Brain pericyte (primary cell): ENCODE results near the gene SLC39A9.
"Not testable (repeated sequence)": the region's sequence is repeated elsewhere in the genome, so short reads cannot be mapped to it uniquely, and the experiment has no call there.

Experiments
- DNase-seq: peaks from one replicate; pipeline ENCODE4 v3.0.0-alpha.2; 2012; ENCODE audit warnings: low read depth, low spot score

The SLC39A9 gene

GRCh38 chr14:69368381-69368780, 30.1 kb upstream of the SLC39A9 start:
- DNase-seq = no peak

GRCh38 chr14:69370061-69370460, 28.4 kb upstream of the SLC39A9 start:
- DNase-seq = no peak

DNA sequence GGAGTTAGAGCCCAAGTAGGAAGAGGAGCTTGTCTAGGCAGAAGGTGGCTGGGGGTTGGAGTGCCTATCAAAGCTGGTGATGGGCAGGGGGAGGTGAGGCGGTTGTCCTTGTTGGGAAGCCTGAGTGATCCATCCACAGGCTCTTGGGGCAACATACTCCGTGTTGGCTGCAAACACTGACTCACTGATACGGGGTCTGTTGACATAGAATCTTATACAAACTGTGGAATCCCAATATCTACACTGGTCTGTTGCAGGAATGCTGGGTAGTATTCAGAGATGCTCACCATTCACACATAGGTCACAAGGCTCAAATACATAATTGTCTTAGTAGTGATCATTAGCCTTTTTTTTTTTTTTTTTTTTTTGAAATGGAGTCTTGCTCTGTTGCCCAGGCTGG, 26.3 kb upstream of the SLC39A9 start:
- no peak for DNase-seq

DNA sequence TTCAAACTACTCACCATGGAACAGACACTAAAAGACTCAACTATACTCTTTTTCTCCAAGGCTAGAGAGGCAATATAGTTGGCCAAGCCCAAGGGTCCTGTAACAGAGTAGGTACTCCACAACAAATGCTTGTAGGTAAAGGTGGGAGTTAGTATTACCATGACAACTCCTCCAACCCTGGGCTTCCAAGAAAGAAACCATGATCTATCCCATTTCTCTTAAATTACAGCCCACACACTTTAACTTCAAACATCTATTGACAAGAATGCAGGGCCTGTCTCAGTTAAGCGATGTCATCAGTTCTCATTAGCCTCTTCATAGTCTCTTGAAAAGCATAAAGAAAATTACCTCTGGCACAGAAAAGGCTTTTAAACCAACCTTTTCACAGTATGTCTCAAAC, 25.4 kb upstream of the SLC39A9 start:
- DNase-seq = no peak

DNA sequence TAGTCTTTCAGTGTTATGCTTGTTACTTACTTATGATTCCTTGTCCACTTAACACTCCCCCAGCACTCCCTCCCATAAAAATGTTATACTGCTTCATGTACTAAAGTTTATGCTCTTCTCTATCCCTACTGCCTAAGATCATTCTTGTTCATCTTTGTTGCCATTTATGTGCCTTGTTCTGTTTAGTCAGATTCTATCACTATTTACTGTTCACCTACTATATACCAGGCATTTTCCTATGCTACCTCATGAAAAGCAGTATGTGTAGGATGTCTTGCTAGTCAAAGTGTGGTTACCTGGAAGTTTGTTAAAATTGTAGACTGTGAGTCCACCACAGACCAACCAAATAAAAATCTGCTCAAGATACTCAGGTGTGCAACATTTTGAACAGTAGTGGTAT, 24.3 kb upstream of the SLC39A9 start:
- DNase-seq = no peak

GRCh38 chr14:69375182-69375581, 23.3 kb upstream of the SLC39A9 start:
- no peak for DNase-seq

- no peak for DNase-seq
These were observed 22.8 kb upstream of the SLC39A9 start for GRCh38 chr14:69375722-69376121.

- DNase-seq = no peak
These were observed 22.1 kb upstream of the SLC39A9 start for GRCh38 chr14:69376439-69376838.

DNA sequence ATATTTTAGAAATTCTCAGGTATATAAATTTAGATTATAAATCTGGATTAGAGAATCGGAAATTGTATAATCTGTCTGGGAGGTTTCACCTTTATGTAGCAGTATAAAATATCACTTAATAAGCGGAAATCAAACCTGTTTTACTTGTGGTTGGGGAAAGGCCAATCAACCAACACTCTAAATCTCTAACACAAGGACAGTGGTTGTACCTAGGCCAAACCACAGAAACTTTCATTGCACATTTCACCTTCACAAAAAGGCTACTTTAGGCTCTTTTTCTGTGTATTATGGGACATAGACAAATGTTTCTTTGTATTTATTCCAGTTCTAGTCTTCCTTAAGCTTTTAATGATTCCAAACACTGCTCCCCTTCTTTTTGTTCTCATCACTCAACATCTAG, 20.2 kb upstream of the SLC39A9 start:
- DNase-seq = no peak

GRCh38 chr14:69387311-69387710, 11.2 kb upstream of the SLC39A9 start:
- DNase-seq = no peak

DNA sequence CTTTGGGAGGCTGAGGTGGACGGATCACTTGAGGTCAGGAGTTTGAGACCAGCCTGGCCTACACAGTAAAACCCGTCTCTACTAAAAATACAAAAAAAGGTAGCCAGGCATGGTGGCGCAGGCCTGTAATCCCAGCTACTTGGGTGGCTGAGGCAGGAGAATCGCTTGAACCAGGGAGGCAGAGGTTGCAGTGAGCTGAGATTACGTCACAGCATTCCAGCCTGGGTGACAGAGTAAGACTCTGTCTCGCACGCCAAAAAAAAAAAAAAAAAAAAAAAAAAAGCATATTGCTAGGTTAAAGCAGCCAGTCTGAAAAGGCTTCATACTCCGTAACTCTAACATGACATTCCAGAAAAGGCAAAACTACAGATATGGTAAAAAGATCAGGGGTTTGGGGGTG, 7.1 kb upstream of the SLC39A9 start:
- not testable (repeated sequence) for DNase-seq

DNA sequence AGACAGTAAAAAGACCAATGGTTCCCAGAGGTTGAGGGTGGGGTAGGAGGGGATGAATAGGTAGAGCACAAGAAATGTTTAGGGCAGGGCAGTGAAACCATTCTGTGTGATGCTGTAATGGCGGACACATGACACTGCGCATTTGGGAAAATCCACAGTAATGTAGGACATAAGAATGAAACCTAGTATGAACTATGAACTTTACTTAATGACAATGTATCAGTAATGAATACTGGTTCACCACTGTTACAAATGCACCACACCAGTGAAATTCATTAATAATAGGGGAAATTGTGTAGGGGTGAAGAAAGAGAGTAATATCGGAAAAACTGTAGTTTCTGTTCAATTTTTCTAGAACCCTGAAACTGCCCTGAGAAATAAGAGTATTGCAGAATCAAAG, 6.0 kb upstream of the SLC39A9 start:
- no peak for DNase-seq

GRCh38 chr14:69395929-69396328, 2.6 kb upstream of the SLC39A9 start:
- no peak for DNase-seq

- DNase-seq = no peak
These were observed 322 bp downstream of the SLC39A9 start for GRCh38 chr14:69398818-69399210.

DNA sequence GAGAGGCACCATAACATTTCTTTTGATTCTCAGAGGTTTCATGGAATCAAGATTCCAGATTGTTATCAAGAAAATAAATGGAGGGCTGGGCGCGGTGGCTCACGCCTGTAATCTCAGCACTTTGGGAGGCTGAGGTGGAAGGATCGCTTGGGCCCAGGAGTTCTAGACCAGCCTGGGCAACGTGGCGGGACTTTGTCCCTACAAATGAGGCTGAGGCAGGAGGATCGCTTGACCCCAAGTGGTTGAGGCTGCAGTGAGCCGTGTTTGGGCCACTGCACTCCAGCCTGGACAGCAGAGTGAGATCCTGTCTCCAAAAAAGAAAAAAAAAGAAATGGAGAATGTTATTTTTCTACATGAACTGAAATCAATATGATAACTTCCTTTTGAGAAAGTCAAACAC, 1.3 kb downstream of the SLC39A9 start:
- DNase-seq = no peak

- no peak for DNase-seq
These were observed 1.7 kb downstream of the SLC39A9 start for GRCh38 chr14:69400154-69400553.

DNA sequence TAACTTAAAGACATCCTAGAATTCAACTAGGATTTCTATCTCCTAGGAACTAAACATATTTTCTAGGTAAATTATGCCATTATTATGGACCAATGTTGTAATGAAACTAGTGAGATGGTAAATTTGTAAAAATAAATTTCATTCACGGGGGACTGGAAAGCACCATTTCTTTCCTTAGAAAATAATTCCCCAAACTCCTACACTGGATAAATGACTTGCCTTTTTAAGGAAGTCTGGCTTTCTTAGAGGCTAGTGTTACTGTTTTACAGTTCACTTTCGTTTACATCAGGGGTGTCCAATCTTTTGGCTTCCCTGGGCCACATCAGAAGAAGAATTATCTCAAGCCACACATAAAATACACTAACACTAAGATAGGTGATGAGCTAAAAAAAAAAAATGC, 3.3 kb downstream of the SLC39A9 start:
- no peak for DNase-seq

DNA sequence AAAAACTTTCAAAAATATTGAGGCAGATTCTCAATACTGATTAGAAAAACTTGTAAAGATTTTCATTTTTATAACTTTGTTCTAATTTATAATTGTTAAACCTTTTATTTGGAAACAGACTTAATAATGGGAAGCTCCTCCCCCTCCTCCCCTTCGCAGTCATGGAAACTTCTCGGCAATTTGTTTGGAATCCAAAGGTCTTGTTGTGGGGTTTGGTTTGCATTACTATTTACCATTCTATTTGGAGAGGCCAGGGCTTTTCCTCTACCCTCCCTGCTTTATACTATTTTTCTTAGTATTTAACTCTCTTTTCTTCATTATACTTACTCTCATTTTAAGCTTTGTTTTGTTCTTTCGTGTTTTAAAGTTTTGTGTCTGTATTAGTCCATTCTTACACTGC, 6.0 kb downstream of the SLC39A9 start:
- DNase-seq = no peak

- no peak for DNase-seq
These were observed 6.4 kb downstream of the SLC39A9 start for GRCh38 chr14:69404883-69405282.

DNA sequence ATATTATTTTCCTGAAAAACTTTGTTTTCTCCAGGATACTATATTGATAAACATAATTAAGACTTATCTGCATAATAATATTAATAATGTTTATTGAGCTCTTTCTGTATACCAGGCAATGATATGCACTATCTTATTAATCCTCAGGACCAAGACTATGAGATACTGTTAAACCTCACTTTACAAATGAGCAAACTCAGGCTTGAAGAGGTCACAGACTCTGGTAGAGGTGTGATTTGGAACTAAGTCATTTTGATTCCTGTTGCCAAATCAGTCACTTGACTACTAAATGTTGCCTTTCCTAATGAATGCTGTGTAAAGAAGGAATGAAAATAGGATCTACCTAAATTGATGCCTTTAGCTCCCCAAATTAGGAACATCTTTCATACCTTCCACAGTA, 7.3 kb downstream of the SLC39A9 start:
- no peak for DNase-seq

DNA sequence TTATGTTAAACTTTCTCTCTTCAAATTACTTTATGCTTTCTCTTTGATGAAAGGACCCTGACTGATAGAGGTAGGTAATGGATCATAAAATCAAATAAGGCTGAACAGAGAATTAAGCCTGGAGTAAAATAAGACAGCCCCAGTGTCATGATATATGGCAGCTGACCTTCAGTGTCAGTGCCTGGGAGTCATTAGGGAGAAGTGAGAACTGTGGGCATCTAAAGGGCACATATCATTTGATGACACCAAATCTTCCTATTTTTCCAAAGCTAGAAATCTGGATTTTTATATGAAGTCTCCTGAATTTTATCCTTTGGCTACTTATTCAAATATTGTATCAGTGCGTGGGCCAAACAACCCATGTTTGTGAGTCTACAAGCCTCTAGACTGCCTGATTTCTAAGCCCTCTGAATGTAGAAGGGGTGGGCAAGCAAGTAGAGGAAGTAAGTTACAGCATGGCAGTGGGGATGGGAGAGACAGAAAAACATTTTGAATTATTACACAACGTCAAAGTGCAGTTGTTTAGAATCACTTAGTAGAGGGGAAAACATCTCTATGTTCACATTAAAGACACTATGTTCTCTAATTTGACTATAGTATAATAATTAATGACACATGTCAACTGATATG, 10.0 kb downstream of the SLC39A9 start:
- no peak for DNase-seq

DNA sequence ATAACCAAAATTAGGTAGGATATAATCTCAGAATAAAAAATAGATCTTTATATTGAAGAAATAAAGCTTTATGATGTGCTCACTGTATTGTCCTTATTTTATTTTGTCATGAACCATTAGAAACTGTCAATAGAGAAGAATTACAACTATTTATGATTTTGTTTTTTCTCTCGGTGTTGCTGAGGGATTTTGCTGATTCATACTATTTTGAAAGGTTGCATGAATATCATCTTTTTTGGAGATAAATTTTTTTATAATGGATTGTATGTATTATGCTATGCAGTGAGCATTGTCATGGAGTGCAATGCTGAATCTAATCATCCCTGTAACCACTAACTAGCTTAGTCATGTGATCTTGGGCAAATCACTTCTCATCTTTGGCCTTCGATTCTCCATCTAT, 15.0 kb downstream of the SLC39A9 start:
- no peak for DNase-seq

GRCh38 chr14:69416087-69416486, 17.6 kb downstream of the SLC39A9 start:
- DNase-seq = not testable (repeated sequence)

DNA sequence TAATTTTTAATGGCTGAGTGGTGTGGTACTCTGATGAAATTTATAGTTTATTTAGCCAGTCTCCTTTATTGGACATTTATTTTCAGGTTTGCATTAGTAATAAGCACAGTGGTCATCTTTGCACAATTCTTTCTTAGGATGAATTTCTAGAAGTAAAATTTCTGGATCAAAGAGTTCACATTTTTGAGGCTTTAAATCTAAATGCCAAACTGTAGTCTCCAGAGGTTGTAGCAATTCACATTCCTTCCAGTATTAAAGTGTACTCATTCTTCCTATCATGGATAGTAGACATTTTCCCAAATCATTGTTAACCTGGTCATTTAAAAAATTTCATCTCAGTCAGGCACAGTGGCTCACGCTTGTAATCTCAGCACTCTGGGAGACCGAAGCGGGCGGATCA, 24.8 kb downstream of the SLC39A9 start:
- no peak for DNase-seq
